Midbrain (tissue), 1 donor: ENCODE results near the gene SEMA5A.

ENCODE experiments used
- DNase-seq: peaks from one replicate; lab custom pipeline; 2025; lab: John Stamatoyannopoulos, UW

The SEMA5A gene

DNA sequence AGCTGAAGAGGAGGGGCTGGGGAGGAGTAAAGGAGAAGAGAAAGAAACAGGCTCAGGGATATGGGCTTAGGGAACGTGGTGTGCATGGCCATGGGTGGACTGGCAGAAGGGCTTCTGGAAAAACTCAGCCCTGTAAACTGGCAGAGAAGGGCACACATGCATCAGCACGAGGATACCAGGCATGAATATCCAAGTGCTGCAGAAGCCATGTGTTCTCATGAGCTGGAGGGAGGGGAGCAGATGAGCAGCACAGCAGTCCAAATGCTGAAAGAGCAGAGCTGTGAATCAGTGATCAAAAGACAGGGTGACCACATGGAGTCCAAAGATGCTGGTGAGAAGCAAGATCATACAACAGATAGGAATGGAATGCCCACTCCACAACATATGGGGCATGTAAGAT, 72.3 kb downstream of the SEMA5A start:
- DNase-seq = no peak

GRCh38 chr5:9470410-9470809, 75.5 kb downstream of the SEMA5A start:
- no peak for DNase-seq

- no peak for DNase-seq
Measured at GRCh38 chr5:9468060-9468388, 77.9 kb downstream of the SEMA5A start.

- no peak for DNase-seq
Measured at GRCh38 chr5:9467199-9468059, 78.4 kb downstream of the SEMA5A start.

- no peak for DNase-seq
Measured at GRCh38 chr5:9466697-9467096, 79.2 kb downstream of the SEMA5A start.

GRCh38 chr5:9464478-9464877, 81.4 kb downstream of the SEMA5A start:
- no peak for DNase-seq

- DNase-seq = no peak
Measured at GRCh38 chr5:9462109-9462508, 83.8 kb downstream of the SEMA5A start.

DNA sequence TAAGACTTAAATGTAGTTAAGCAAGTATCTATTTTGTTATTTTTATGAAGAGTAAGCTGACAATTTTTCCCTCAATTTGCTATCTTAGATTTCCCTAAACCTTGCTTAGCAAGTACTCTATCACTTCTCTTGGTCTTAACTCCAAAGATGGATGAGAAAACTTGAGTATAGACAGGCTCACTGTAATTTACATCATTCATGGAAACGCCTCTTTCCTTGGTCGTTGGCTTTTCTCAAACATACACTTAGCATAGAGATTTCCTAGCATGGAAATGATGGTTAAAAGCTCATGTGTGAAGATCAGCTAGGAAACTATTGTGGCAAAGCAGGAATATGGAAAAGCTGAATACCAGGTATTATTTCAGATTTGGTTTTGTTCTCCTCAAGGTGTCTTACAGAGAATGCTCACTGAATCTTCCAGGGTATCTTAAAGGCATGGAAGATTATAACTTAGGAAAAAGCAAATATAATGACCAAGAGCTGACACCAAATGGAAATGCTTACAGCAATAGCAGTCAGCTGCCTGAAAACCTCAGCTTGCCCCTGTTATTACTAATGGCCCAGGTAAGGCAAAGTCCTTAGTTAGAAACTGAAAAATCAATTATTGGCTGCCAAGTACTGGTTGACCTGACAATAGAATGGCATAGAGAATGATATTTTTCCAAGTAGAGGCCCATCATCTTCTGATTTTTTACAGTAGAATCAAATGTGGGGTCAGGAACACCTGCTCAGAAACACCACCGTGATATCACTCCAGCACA, 84.8 kb downstream of the SEMA5A start:
- no peak for DNase-seq

DNA sequence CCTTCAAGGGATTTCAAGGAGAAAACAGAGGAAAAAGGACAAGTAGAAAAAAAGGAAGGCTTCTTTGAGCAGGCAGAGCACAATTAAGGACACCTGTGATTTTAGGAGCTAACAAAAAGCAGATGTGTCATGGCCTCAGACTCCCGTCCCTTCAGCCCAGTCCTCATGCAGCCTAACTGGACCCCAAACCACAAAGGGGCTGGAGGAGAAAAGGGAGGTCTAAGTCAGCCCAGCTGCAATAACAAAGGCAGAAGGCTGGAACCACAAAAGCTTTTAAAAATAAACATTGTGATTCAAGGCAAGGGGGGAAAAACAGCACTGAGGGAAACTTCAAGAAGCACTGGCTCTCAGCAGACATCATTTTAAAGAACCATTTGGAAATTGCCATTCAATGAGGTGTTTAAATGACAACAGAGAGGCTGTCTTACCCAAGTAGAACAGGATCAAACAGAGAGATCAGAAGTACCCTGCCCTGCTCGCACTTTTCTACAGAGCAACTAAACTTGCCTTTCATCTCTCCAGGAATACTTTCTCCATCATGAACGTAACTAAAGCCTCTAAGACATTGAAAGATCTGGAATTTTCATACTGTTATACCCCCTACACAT, 89.3 kb downstream of the SEMA5A start:
- no peak for DNase-seq

- DNase-seq = no peak
Measured at GRCh38 chr5:9455826-9456434, 89.9 kb downstream of the SEMA5A start.

- no peak for DNase-seq
Measured at GRCh38 chr5:9454491-9454890, 91.4 kb downstream of the SEMA5A start.

DNA sequence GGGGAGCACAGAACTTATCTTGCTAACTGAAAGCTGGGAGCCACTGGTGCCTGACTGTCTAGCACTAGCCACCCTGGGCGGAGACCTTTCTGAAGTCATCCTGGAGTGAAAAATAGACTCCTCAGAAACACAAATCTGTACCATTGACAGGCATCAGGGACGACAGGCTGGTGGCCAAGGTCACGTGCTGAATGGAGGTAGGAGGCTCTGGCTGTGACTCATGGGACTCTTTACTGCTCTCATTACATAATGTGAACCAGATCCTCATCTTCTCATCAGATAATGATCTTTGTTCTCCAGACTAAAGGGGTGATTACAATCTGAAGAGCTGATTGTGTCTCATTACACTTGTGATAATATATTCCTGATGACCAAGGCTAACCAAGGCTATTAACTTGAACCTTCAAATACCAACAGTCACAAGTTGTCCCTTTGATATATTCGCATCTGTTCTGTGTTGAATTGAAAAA, 91.8 kb downstream of the SEMA5A start:
- DNase-seq = no peak

DNA sequence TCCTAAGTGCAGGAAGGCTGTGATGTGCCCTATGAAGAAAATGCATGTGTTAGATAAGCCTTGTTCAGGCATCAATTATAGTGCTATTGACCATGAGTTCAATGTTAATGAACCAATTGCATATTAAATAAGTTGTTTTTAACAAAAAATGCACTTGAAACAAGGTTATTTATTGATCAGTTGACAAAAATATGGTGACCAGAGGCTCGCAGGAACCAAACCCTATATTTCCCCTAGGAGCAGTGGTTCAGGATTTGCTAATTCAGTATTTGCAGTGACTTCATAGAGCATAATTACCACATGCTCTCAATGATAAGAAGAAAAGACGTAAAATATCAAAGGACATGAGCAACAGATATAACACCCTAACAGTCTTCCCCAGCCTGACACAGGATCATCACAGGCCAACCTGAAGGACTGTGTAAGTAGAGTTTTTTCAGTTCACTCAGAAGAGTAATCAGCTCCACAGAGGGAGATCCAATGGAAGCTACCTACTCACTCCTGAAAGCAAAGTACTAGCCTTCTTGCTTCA, 92.3 kb downstream of the SEMA5A start:
- no peak for DNase-seq

GRCh38 chr5:9452181-9452580, 93.7 kb downstream of the SEMA5A start:
- DNase-seq = no peak

DNA sequence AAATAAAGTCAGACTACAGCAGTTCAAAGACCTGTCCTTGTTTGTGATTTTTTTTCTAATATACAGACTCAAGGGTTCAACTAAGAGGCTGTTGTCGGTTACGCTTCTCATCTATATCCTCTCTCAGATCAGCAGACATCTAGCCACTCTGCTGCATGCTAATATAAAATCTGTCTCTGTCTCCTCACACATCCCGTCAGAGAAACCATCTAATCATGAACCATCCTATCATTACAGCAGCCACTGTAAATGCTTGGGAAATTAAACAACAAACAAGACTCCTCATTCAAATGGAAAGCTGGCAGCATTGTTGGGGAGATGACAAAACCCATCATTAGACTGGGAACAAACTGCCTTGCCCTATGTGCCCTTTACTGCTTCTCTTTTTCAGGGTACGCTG, 94.8 kb downstream of the SEMA5A start:
- no peak for DNase-seq

- no peak for DNase-seq
Measured at GRCh38 chr5:9447691-9448090, 98.2 kb downstream of the SEMA5A start.

DNA sequence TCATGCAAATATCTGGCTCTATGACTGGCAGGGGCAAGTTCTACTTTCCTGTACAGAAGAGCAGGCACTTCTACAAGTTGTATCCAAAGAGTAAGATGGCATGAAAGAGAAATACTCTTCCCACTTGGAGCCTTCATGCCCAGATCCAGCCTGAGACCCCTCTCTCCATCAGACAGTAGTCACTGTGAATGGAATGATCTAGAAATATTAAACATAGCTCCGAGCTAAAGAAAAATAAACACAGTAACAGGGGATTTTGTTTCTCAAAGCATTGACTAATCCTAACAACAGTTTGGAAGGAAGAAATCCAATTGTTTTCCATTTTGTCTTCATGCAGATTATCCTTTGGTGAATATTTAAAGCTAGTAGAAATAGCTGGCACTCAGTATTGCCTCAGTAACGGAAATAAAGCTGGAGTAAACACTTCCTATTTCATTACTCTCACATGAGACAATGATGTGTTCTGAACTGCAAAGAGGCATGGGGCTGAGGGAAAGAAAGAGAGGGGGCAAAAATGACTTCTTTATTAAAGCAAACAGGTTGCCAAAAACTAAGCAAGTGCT, 100.0 kb downstream of the SEMA5A start:
- DNase-seq = no peak

- DNase-seq = no peak
Measured at GRCh38 chr5:9444346-9444745, 101.5 kb downstream of the SEMA5A start.

DNA sequence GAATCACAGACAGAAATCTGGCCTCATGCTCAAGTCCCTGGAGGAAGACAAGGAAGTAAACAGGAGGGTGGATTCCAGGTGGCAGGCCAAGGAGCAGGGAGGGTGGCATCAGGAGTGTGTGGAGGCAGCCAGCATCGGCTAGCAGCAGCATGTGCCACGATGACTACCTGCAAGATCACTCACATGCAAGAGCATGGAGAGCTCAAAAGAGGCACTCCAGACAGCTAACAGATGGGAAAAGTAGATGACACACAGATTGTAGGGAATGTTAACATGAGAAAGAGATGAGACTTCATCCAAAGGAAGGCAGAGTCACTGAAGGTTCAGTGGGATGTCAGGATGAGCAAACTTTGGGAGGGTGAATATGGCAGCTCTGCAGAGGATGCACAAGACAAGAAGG, 104.3 kb downstream of the SEMA5A start:
- no peak for DNase-seq

GRCh38 chr5:9440517-9440916, 105.4 kb downstream of the SEMA5A start:
- no peak for DNase-seq

GRCh38 chr5:9439531-9440292, 106.2 kb downstream of the SEMA5A start:
- DNase-seq = no peak
